ENCODE measurements around the gene EID2. TPM values are rescaled to one million over a fixed set of nuclear protein-coding genes. Genes with fewer than 3 reads are reported as not detected.

EID2 gene
- total and polyA plus RNA-seq, 8 donors: 3.3 to 10.8 (median 5.7) TPM

GRCh38 chr19:39582442-39582841, 42.5 kb upstream of the EID2 start:
- ATAC-seq: no peak
- H3K4me3 ChIP-seq: no peak overlapping the region
- no peak for TF ChIP-seq CTCF (IDR thresholded peaks at IDR 0.05)
- WGBS, 2 donors: 18 to 35% methylated on average over 4 of the region's 4 CpGs
- H3K36me3 ChIP-seq: no peaks in the 10 kb centered on the region
- intact Hi-C loops (cut with DNase I): no loop called here
- no peak for FAIRE-seq
- H3K27me3 ChIP-seq: peaks cover 0 to 5% (median 0%) of the 10 kb centered on the region in 4 donors
- no peak for DNase-seq
- H3K4me1 ChIP-seq: no peaks in the 10 kb centered on the region
- H3K27ac ChIP-seq: no peak overlapping the region
- H3K9me3 ChIP-seq: no peaks in the 10 kb centered on the region

- Histone ChIP-seq H3K27me3 (no peaks in the 10 kb centered on the region), H3K4me3 (no peak overlapping the region), H3K4me1 (no peaks in the 10 kb centered on the region), H3K9me3 (no peaks in the 10 kb centered on the region), H3K27ac (no peak overlapping the region), H3K36me3 (no peaks in the 10 kb centered on the region)
- FAIRE-seq (no peak), DNase-seq (no peak), ATAC-seq (no peak)
- 24 to 42% methylated on average over 3 of the region's 3 CpGs for WGBS, 2 donors
- TF ChIP-seq CTCF (IDR thresholded peaks at IDR 0.05): no peak
- intact Hi-C loops (cut with DNase I): no loop called here
Observed at GRCh38 chr19:39568604-39569003, 28.6 kb upstream of the EID2 start.

- Histone ChIP-seq H3K27me3 (no peaks in the 10 kb centered on the region), H3K9me3 (no peaks in the 10 kb centered on the region), H3K4me3 (no peak overlapping the region), H3K36me3 (no peaks in the 10 kb centered on the region), H3K4me1 (no peaks in the 10 kb centered on the region), H3K27ac (no peak overlapping the region)
- TF ChIP-seq CTCF (IDR thresholded peaks at IDR 0.05): no peak
- DNase-seq (no peak), FAIRE-seq (no peak), ATAC-seq (no peak)
- 31 to 42% methylated on average over 3 of the region's 3 CpGs for WGBS, 2 donors
- intact Hi-C loops (cut with DNase I): no loop called here
Observed at GRCh38 chr19:39566064-39566463, 26.1 kb upstream of the EID2 start.

- Histone ChIP-seq H3K4me1 (no peaks in the 10 kb centered on the region), H3K4me3 (no peak overlapping the region), H3K36me3 (no peaks in the 10 kb centered on the region), H3K9me3 (no peaks in the 10 kb centered on the region), H3K27me3 (no peaks in the 10 kb centered on the region), H3K27ac (no peak overlapping the region)
- TF ChIP-seq CTCF (IDR thresholded peaks at IDR 0.05): no peak
- FAIRE-seq (no peak), ATAC-seq (no peak), DNase-seq (no peak)
- intact Hi-C loops (cut with DNase I): no loop called here
- WGBS, 2 donors: 68 to 74% methylated on average over 2 of the region's 2 CpGs
Observed at GRCh38 chr19:39563408-39563807, 23.4 kb upstream of the EID2 start.

GRCh38 chr19:39558624-39559117, 18.7 kb upstream of the EID2 start:
- no peaks in the 10 kb centered on the region for H3K9me3 ChIP-seq
- DNase-seq (no peak), FAIRE-seq (no peak), ATAC-seq (peak in 1 of 4 donors; percentile 40)
- intact Hi-C loops (cut with DNase I): loop anchor here in 1 of 3 donors (5.0 kb wide), 1 partner anchor 114 kb away; no protein-coding TSS in a partner anchor
- H3K36me3 ChIP-seq: no peaks in the 10 kb centered on the region
- H3K27ac ChIP-seq: no peak overlapping the region
- no peaks in the 10 kb centered on the region for H3K27me3 ChIP-seq
- H3K4me1 ChIP-seq: no peaks in the 10 kb centered on the region
- WGBS, 2 donors: 53 to 62% methylated on average over 6 of the region's 6 CpGs
- H3K4me3 ChIP-seq: no peak overlapping the region
- no peak for TF ChIP-seq CTCF (IDR thresholded peaks at IDR 0.05)

Measured in pancreas (tissue), 10 donors.